Measurements from ENCODE around the gene UTP15. TPM values are rescaled to one million over a fixed set of nuclear protein-coding genes. Genes with fewer than 3 reads are reported as not detected.

Gene UTP15
- total and polyA plus RNA-seq, 2 of the 4 experiments (the other 2 are of a cell fraction) = 11.4 to 28.0 TPM

GRCh38 chr5:73596705-73597328 is 31.3 kb downstream of the UTP15 start:
- intact Hi-C loops (cut with micrococcal nuclease) (no loop called here), dilution Hi-C loops (cut with HindIII; ENCODE audit: low sequenced_read_pairs, unreplicated experiment) (loop anchor here (25.0 kb wide), 1 partner anchor 190 kb away; no protein-coding TSS in a partner anchor), in situ Hi-C loops (cut with MboI; ENCODE audit: low sequenced_read_pairs) (no loop called here)
- no peak for ATAC-seq (ENCODE audit: low read depth)
- H3K4me3 ChIP-seq (ENCODE audit: insufficient read depth, low read depth, low read length) = no peak overlapping the region
- no peak overlapping the region for H3K23ac ChIP-seq (ENCODE audit: low read depth, low read length)
- H2BK5ac ChIP-seq (ENCODE audit: low read depth, low read length, poor library complexity, severe bottlenecking) = no peak overlapping the region
- ChIA-PET CTCF (interaction anchor here (0.6 to 1.0 kb wide), 3 partner anchors 196 to 1052 kb away, joined by 3 read pairs; no protein-coding TSS in a partner anchor), POLR2A (ENCODE audit: unreplicated experiment) (no interaction called here)
- no peak overlapping the region for H2AK9ac ChIP-seq (replicated peaks; ENCODE audit: low read depth, low read length, poor library complexity)
- no peak overlapping the region for H2BK120ac ChIP-seq (ENCODE audit: low read depth, low read length)
- H4K8ac ChIP-seq (ENCODE audit: low read depth in 2 of 2, low read length in 2 of 2) = no peak overlapping the region
- H3K9me1 ChIP-seq (ENCODE audit: insufficient read depth, low read length) = no peaks in the 10 kb centered on the region
- H3K18ac ChIP-seq (ENCODE audit: low read depth, low read length) = no peak overlapping the region
- H3K36me3 ChIP-seq (ENCODE audit: control insufficient read depth, insufficient read depth, low read length) = no peaks in the 10 kb centered on the region
- 0 out of 2 replicates have a peak overlapping the region, but pooled peaks have one; percentile 2 for H2AK5ac ChIP-seq (ENCODE audit: low read depth, low read length)
- H3K79me1 ChIP-seq (ENCODE audit: low read depth in 1 of 2, low read length in 2 of 2) = no peaks in the 10 kb centered on the region; a peak in 1 of 4 replicates
- peak overlapping the region; percentile 12; the same call in 1 of the 2 replicates for H3K4ac ChIP-seq (ENCODE audit: low read depth, low read length)
- no peak overlapping the region for H3K56ac ChIP-seq (ENCODE audit: extremely low read depth, insufficient read depth, low read length)
- TF ChIP-seq, protein P1, sequence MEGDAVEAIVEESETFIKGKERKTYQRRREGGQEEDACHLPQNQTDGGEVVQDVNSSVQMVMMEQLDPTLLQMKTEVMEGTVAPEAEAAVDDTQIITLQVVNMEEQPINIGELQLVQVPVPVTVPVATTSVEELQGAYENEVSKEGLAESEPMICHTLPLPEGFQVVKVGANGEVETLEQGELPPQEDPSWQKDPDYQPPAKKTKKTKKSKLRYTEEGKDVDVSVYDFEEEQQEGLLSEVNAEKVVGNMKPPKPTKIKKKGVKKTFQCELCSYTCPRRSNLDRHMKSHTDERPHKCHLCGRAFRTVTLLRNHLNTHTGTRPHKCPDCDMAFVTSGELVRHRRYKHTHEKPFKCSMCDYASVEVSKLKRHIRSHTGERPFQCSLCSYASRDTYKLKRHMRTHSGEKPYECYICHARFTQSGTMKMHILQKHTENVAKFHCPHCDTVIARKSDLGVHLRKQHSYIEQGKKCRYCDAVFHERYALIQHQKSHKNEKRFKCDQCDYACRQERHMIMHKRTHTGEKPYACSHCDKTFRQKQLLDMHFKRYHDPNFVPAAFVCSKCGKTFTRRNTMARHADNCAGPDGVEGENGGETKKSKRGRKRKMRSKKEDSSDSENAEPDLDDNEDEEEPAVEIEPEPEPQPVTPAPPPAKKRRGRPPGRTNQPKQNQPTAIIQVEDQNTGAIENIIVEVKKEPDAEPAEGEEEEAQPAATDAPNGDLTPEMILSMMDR (conservative IDR thresholded peaks at IDR 0.05; ENCODE audit: low read depth, low read length) = peak; percentile 30; the same call in 1 of the 2 replicates
- TF ChIP-seq FOS (IDR thresholded peaks at IDR 0.05; ENCODE audit: low read depth, low read length) (no peak), ELK1 (IDR thresholded peaks at IDR 0.05; ENCODE audit: borderline replicate concordance, low read depth, low read length) (no peak)
- H3K9ac ChIP-seq (ENCODE audit: low read depth, low read length) = no peak overlapping the region
- H2AFZ ChIP-seq (replicated peaks; ENCODE audit: low read length, poor library complexity) = no peak overlapping the region
- peak overlapping the region; percentile 4; the same call in 1 of the 3 replicates for H2BK15ac ChIP-seq (ENCODE audit: low read depth, low read length)
- H3K14ac ChIP-seq (replicated peaks; ENCODE audit: low read depth, low read length) = 0 out of 2 replicates have a peak overlapping the region, but pooled peaks have one; percentile 10
- no peaks in the 10 kb centered on the region for H3K27me3 ChIP-seq (ENCODE audit: control insufficient read depth, insufficient read depth, low read length)
- H3K27ac ChIP-seq (ENCODE audit: insufficient read depth, low read length) = no peak overlapping the region
- peak; percentile 20 for DNase-seq
- H4K91ac ChIP-seq (ENCODE audit: insufficient read depth, low read depth, low read length) = no peak overlapping the region
- no peaks in the 10 kb centered on the region for H3K9me3 ChIP-seq (ENCODE audit: control insufficient read depth, insufficient read depth, low read length)
- H4K20me1 ChIP-seq (ENCODE audit: insufficient read depth, low read length) = no peaks in the 10 kb centered on the region
- H3K4me1 ChIP-seq (ENCODE audit: control insufficient read depth, insufficient read depth, low read length) = no peaks in the 10 kb centered on the region
- no TSS peak for BruUV-seq (replicated peaks)
- peak overlapping the region; percentile 21; the same call in 1 of the 2 replicates for H2BK20ac ChIP-seq (ENCODE audit: low read depth, low read length)
- H3K4me2 ChIP-seq (ENCODE audit: low read depth, low read length) = no peak overlapping the region
- no peak overlapping the region for H4K5ac ChIP-seq (ENCODE audit: low read depth, low read length)

Data from IMR-90 (cell line).